ENCODE measurements around the gene MRPL14. TPM values are rescaled to one million over a fixed set of nuclear protein-coding genes. Genes with fewer than 3 reads are reported as not detected.
"Not testable (repeated sequence)": the region's sequence is repeated elsewhere in the genome, so short reads cannot be mapped to it uniquely, and the experiment has no call there.

The MRPL14 gene
- polyA plus RNA-seq, 1 donor (not counting 4 experiments of a cell fraction or from before 2014, with no cell fraction given): 136 TPM

DNA sequence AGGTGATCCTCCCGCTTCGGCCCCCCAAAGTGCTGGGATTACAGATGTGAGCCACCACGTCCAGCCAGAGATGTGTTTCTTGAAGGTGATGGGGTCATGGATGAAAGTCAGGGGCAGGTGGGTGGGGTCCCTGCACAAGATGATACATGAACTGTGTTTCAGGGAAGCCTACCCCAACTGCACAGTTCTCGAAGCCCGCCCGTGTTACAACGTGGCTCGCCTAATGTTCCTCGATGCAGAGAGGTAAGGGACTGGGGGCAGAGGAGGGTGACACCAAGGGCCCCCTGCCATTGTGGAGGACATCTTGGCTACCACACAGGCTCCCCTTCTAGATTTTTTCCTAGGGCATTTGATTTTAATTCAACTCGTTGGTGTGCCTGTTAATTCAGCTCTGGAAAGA lies 19.4 kb upstream of the MRPL14 start:
- Histone ChIP-seq H4K20me1 (ENCODE audit: control insufficient read depth, extremely low read depth, insufficient read depth, low read length) (no peaks in the 10 kb centered on the region), H3K9me1 (ENCODE audit: control insufficient read depth, extremely low read depth, insufficient read depth, low read length) (no peaks in the 10 kb centered on the region), H3K4me3 (ENCODE audit: control insufficient read depth in 2 of 3, extremely low read depth in 1 of 3, insufficient read depth in 2 of 3, low read depth in 1 of 3, low read length in 3 of 3) (no peak overlapping the region), H3K36me3 (ENCODE audit: control insufficient read depth in 2 of 2, extremely low read depth in 1 of 2, insufficient read depth in 2 of 2, low read length in 2 of 2) (peaks cover 47 to 52% of the 10 kb centered on the region in 2 experiments), H3K4me1 (ENCODE audit: control insufficient read depth, extremely low read depth, insufficient read depth, low read length) (no peaks in the 10 kb centered on the region), H3K27me3 (ENCODE audit: control insufficient read depth, extremely low read depth, insufficient read depth, low read length) (no peaks in the 10 kb centered on the region), H3K79me2 (ENCODE audit: control insufficient read depth, insufficient read depth, low read length) (no peaks in the 10 kb centered on the region), H2AFZ (ENCODE audit: control insufficient read depth, low read length) (no peak overlapping the region), H3K4me2 (ENCODE audit: control insufficient read depth, extremely low read depth, insufficient read depth, low read depth, low read length) (no peak overlapping the region), H3K9me3 (ENCODE audit: control insufficient read depth, low read depth, low read length) (no peaks in the 10 kb centered on the region), H3K9ac (ENCODE audit: control insufficient read depth, extremely low read depth, insufficient read depth, low read length) (no peak overlapping the region), H3K27ac (ENCODE audit: control insufficient read depth, insufficient read depth, low read length) (no peak overlapping the region)
- dilution Hi-C loops (cut with MboI; ENCODE audit: extremely low pct_ligation_motif_present, low sequenced_read_pairs): no loop called here
- TF ChIP-seq, protein P1, sequence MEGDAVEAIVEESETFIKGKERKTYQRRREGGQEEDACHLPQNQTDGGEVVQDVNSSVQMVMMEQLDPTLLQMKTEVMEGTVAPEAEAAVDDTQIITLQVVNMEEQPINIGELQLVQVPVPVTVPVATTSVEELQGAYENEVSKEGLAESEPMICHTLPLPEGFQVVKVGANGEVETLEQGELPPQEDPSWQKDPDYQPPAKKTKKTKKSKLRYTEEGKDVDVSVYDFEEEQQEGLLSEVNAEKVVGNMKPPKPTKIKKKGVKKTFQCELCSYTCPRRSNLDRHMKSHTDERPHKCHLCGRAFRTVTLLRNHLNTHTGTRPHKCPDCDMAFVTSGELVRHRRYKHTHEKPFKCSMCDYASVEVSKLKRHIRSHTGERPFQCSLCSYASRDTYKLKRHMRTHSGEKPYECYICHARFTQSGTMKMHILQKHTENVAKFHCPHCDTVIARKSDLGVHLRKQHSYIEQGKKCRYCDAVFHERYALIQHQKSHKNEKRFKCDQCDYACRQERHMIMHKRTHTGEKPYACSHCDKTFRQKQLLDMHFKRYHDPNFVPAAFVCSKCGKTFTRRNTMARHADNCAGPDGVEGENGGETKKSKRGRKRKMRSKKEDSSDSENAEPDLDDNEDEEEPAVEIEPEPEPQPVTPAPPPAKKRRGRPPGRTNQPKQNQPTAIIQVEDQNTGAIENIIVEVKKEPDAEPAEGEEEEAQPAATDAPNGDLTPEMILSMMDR (optimal IDR thresholded peaks at IDR 0.05 in 1 of 3, IDR thresholded peaks at IDR 0.05 in 1 of 3, conservative IDR thresholded peaks at IDR 0.05 in 1 of 3; ENCODE audit: extremely low read depth in 1 of 3, insufficient read depth in 2 of 3, low read length in 3 of 3): no peak
- TF ChIP-seq EZH2 (IDR thresholded peaks at IDR 0.05; ENCODE audit: low read length): no peak
- FAIRE-seq (no peak), DNase-seq (ENCODE audit: low read depth, low spot score) (no peak)

GRCh38 chr6:44145839-44146238 lies 18.6 kb upstream of the MRPL14 start:
- dilution Hi-C loops (cut with MboI; ENCODE audit: extremely low pct_ligation_motif_present, low sequenced_read_pairs): no loop called here
- H3K4me2 ChIP-seq (ENCODE audit: control insufficient read depth, extremely low read depth, insufficient read depth, low read depth, low read length): no peak overlapping the region
- DNase-seq (ENCODE audit: low read depth, low spot score) (no peak), FAIRE-seq (no peak)
- no peak overlapping the region for H2AFZ ChIP-seq (ENCODE audit: control insufficient read depth, low read length)
- H4K20me1 ChIP-seq (ENCODE audit: control insufficient read depth, extremely low read depth, insufficient read depth, low read length): no peaks in the 10 kb centered on the region
- H3K4me3 ChIP-seq (ENCODE audit: control insufficient read depth in 2 of 3, extremely low read depth in 1 of 3, insufficient read depth in 2 of 3, low read depth in 1 of 3, low read length in 3 of 3): no peak overlapping the region
- no peaks in the 10 kb centered on the region for H3K27me3 ChIP-seq (ENCODE audit: control insufficient read depth, extremely low read depth, insufficient read depth, low read length)
- H3K79me2 ChIP-seq (ENCODE audit: control insufficient read depth, insufficient read depth, low read length): no peaks in the 10 kb centered on the region
- no peaks in the 10 kb centered on the region for H3K4me1 ChIP-seq (ENCODE audit: control insufficient read depth, extremely low read depth, insufficient read depth, low read length)
- no peak overlapping the region for H3K27ac ChIP-seq (ENCODE audit: control insufficient read depth, insufficient read depth, low read length)
- no peak overlapping the region for H3K9ac ChIP-seq (ENCODE audit: control insufficient read depth, extremely low read depth, insufficient read depth, low read length)
- no peaks in the 10 kb centered on the region for H3K9me3 ChIP-seq (ENCODE audit: control insufficient read depth, low read depth, low read length)
- no peaks in the 10 kb centered on the region for H3K9me1 ChIP-seq (ENCODE audit: control insufficient read depth, extremely low read depth, insufficient read depth, low read length)
- TF ChIP-seq, protein P1 (optimal IDR thresholded peaks at IDR 0.05 in 1 of 3, IDR thresholded peaks at IDR 0.05 in 1 of 3, conservative IDR thresholded peaks at IDR 0.05 in 1 of 3; ENCODE audit: extremely low read depth in 1 of 3, insufficient read depth in 2 of 3, low read length in 3 of 3): no peak
- no peak for TF ChIP-seq EZH2 (IDR thresholded peaks at IDR 0.05; ENCODE audit: low read length)
- peaks cover 49 to 56% of the 10 kb centered on the region in 2 experiments for H3K36me3 ChIP-seq (ENCODE audit: control insufficient read depth in 2 of 2, extremely low read depth in 1 of 2, insufficient read depth in 2 of 2, low read length in 2 of 2)

DNA sequence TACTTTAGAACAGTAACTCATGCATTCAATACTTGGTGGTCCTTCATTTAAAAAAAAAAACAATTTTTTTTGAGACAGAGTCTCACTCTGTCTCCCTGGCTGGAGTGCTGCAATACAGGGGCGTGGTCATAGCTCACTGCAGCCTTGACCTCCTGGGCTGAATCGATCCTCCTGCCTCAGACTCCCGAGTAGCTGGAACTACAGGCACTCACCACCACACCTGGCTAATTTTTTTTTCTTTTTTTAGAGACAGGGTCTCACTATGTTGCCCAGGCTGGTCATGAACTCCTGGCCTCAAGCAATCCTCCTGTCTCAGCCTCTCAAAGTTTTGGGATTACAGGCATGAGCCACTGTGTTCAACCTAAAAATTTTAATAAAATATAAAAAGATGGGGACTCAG lies 17.3 kb upstream of the MRPL14 start:
- not testable (repeated sequence) for FAIRE-seq; H3K9ac ChIP-seq (ENCODE audit: control insufficient read depth, extremely low read depth, insufficient read depth, low read length)

More for the DNA sequence above, 17.3 kb upstream of the MRPL14 start:
- H3K4me2 ChIP-seq (ENCODE audit: control insufficient read depth, extremely low read depth, insufficient read depth, low read depth, low read length); H3K79me2 ChIP-seq (ENCODE audit: control insufficient read depth, insufficient read depth, low read length); H3K9me3 ChIP-seq (ENCODE audit: control insufficient read depth, low read depth, low read length); H3K27me3 ChIP-seq (ENCODE audit: control insufficient read depth, extremely low read depth, insufficient read depth, low read length); DNase-seq (ENCODE audit: low read depth, low spot score); H3K9me1 ChIP-seq (ENCODE audit: control insufficient read depth, extremely low read depth, insufficient read depth, low read length); H3K4me1 ChIP-seq (ENCODE audit: control insufficient read depth, extremely low read depth, insufficient read depth, low read length); H3K4me3 ChIP-seq (ENCODE audit: control insufficient read depth in 2 of 3, extremely low read depth in 1 of 3, insufficient read depth in 2 of 3, low read depth in 1 of 3, low read length in 3 of 3); H2AFZ ChIP-seq (ENCODE audit: control insufficient read depth, low read length); H4K20me1 ChIP-seq (ENCODE audit: control insufficient read depth, extremely low read depth, insufficient read depth, low read length); dilution Hi-C loops (cut with MboI; ENCODE audit: extremely low pct_ligation_motif_present, low sequenced_read_pairs); H3K27ac ChIP-seq (ENCODE audit: control insufficient read depth, insufficient read depth, low read length): not testable (repeated sequence)
- peaks cover 56 to 59% of the 10 kb centered on the region in 2 experiments for H3K36me3 ChIP-seq (ENCODE audit: control insufficient read depth in 2 of 2, extremely low read depth in 1 of 2, insufficient read depth in 2 of 2, low read length in 2 of 2)
